Mesenchymal stem cell (in vitro differentiated cells and primary cell): ENCODE measurements around the gene NOL4L.
A peak's percentile ranks its signal among the peaks of the same experiment; 100 is the strongest.

Experiments used
- DNase-seq: peaks from one replicate; pipeline ENCODE4 v3.0.0-alpha.2; 2013
- H2AFZ ChIP-seq: one replicate; pipeline ENCODE4 v1.6.1; 2013; ENCODE audit warnings: low read depth, mild to moderate bottlenecking, control low read depth, inconsistent platforms, low read length, moderate library complexity
- H2AK5ac ChIP-seq: 2 replicates; pipeline ENCODE4 v1.6.1; 2013; ENCODE audit warnings: low read length, moderate library complexity, mild to moderate bottlenecking, inconsistent platforms; ENCODE audit not compliant: severe bottlenecking
- H2BK120ac ChIP-seq: one replicate; pipeline ENCODE4 v1.6.1; 2013; ENCODE audit warnings: low read depth, mild to moderate bottlenecking, inconsistent platforms, low read length, moderate library complexity
- H2BK12ac ChIP-seq, 2 experiments: one replicate each; pipeline ENCODE4 v1.6.1; 2013; ENCODE audit warnings: inconsistent platforms in 2 of 2, low read length in 2 of 2, mild to moderate bottlenecking in 2 of 2, moderate library complexity in 2 of 2, control low read depth in 1 of 2
- H2BK15ac ChIP-seq: one replicate; pipeline ENCODE4 v1.6.1; 2013; ENCODE audit warnings: mild to moderate bottlenecking, low read depth, inconsistent platforms; ENCODE audit not compliant: poor library complexity, severe bottlenecking
- H2BK5ac ChIP-seq: 2 replicates; pipeline ENCODE4 v1.6.1; 2013; ENCODE audit warnings: low read depth, mild to moderate bottlenecking, low read length, control low read depth, inconsistent platforms; ENCODE audit not compliant: poor library complexity, severe bottlenecking
- H3K14ac ChIP-seq, 2 experiments: one replicate each; pipeline ENCODE4 v1.6.1; 2013; ENCODE audit warnings: inconsistent platforms in 2 of 2, low read length in 2 of 2, control low read depth in 1 of 2, mild to moderate bottlenecking in 1 of 2, moderate library complexity in 1 of 2
- H3K18ac ChIP-seq, 2 experiments: one replicate each; pipeline ENCODE4 v1.6.1; 2013; ENCODE audit warnings: inconsistent platforms in 2 of 2, low read length in 2 of 2, control low read depth in 1 of 2, low read depth in 1 of 2, mild to moderate bottlenecking in 1 of 2
- H3K23ac ChIP-seq, 2 experiments: one replicate each; pipeline ENCODE4 v1.6.1; 2013; ENCODE audit warnings: inconsistent platforms in 2 of 2, low read length in 2 of 2, mild to moderate bottlenecking in 2 of 2, moderate library complexity in 2 of 2, control low read depth in 1 of 2
- H3K27ac ChIP-seq: 2 replicates; pipeline ENCODE4 v1.5.1; 2013; ENCODE audit warnings: mild to moderate bottlenecking, moderate library complexity, low read length, control low read depth, inconsistent platforms; ENCODE audit not compliant: poor library complexity, severe bottlenecking
- H3K27me3 ChIP-seq, 2 experiments: 2 replicates each; pipeline versions ENCODE4 v1.6.1 to v1.7.0; 2013; ENCODE audit warnings: low read length in 2 of 2, mild to moderate bottlenecking in 2 of 2, moderate library complexity in 2 of 2, control low read depth in 1 of 2, inconsistent platforms in 1 of 2; ENCODE audit not compliant: control insufficient read depth in 1 of 2, insufficient read depth in 1 of 2
- H3K36me3 ChIP-seq, 2 experiments: 2 replicates each; pipeline versions ENCODE4 v1.6.1 to v1.7.0; 2013; ENCODE audit warnings: low read length in 2 of 2, control low read depth in 1 of 2, inconsistent platforms in 1 of 2, low read depth in 1 of 2, mild to moderate bottlenecking in 1 of 2; ENCODE audit not compliant: insufficient read depth in 2 of 2, control insufficient read depth in 1 of 2
- H3K4ac ChIP-seq, 2 experiments: one replicate each; pipeline ENCODE4 v1.6.1; 2013; ENCODE audit warnings: inconsistent platforms in 2 of 2, low read length in 2 of 2, mild to moderate bottlenecking in 2 of 2, moderate library complexity in 2 of 2, control low read depth in 1 of 2, low read depth in 1 of 2
- H3K4me1 ChIP-seq: 2 replicates; pipeline ENCODE4 v1.6.1; 2013; ENCODE audit warnings: low read depth, low read length, control low read depth; ENCODE audit not compliant: control insufficient read depth, insufficient read depth
- H3K4me2 ChIP-seq: 2 replicates; pipeline ENCODE4 v1.6.1; 2013; ENCODE audit warnings: low read length, mild to moderate bottlenecking, inconsistent platforms; ENCODE audit not compliant: poor library complexity, severe bottlenecking
- H3K4me3 ChIP-seq, 2 experiments: 2 replicates each; pipeline versions ENCODE4 v1.5.1 to v1.7.0; 2013; ENCODE audit warnings: low read length in 2 of 2, mild to moderate bottlenecking in 2 of 2, control low read depth in 1 of 2, low read depth in 1 of 2; ENCODE audit not compliant: insufficient read depth in 1 of 2
- H3K79me1 ChIP-seq: replicated peaks from 2 replicates; pipeline ENCODE4 v1.6.1; 2013; ENCODE audit warnings: mild to moderate bottlenecking, control low read depth, low read length, inconsistent platforms; ENCODE audit not compliant: poor library complexity, severe bottlenecking
- H3K9ac ChIP-seq: 2 replicates; pipeline ENCODE4 v1.7.0; 2013; ENCODE audit warnings: mild to moderate bottlenecking, low read length, moderate library complexity
- H3K9me3 ChIP-seq: 2 replicates; pipeline ENCODE4 v1.7.0; 2013; ENCODE audit warnings: mild to moderate bottlenecking, low read length; ENCODE audit not compliant: control insufficient read depth
- H4K8ac ChIP-seq: one replicate; pipeline ENCODE4 v1.6.1; 2013; ENCODE audit warnings: inconsistent platforms, mild to moderate bottlenecking, low read length, moderate library complexity
- H4K91ac ChIP-seq: one replicate; pipeline ENCODE4 v1.6.1; 2013; ENCODE audit warnings: mild to moderate bottlenecking, low read length, inconsistent platforms
- WGBS: methylation state at CpG from one replicate; pipeline ENCODE4 v1.1.7; 2013; ENCODE audit warnings: mixed read lengths; 5-methylcytosine and 5-hydroxymethylcytosine counted together

NOL4L gene

GRCh38 chr20:32611868-32612267, 26.7 kb upstream of the NOL4L start:
- Histone ChIP-seq H2BK5ac (no peak overlapping the region), H2AFZ (no peak overlapping the region), H3K14ac (no peak overlapping the region), H3K79me1 (no peaks in the 10 kb centered on the region), H3K4ac (no peak overlapping the region), H2BK15ac (no peak overlapping the region), H3K27ac (no peak overlapping the region), H2AK5ac (no peak overlapping the region), H3K4me2 (no peak overlapping the region), H4K8ac (no peak overlapping the region), H2BK120ac (no peak overlapping the region), H3K18ac (no peak overlapping the region), H3K27me3 (peaks cover 35 to 82% of the 10 kb centered on the region in 2 experiments), H3K4me1 (peaks cover 2% of the 10 kb centered on the region), H3K4me3 (no peak overlapping the region), H4K91ac (no peak overlapping the region), H3K9me3 (no peaks in the 10 kb centered on the region), H3K23ac (no peak overlapping the region), H3K9ac (no peak overlapping the region), H2BK12ac (no peak overlapping the region), H3K36me3 (no peaks in the 10 kb centered on the region)
- DNase-seq, result no peak
- WGBS, result 82% methylated on average over 6 of the region's 6 CpGs

DNA sequence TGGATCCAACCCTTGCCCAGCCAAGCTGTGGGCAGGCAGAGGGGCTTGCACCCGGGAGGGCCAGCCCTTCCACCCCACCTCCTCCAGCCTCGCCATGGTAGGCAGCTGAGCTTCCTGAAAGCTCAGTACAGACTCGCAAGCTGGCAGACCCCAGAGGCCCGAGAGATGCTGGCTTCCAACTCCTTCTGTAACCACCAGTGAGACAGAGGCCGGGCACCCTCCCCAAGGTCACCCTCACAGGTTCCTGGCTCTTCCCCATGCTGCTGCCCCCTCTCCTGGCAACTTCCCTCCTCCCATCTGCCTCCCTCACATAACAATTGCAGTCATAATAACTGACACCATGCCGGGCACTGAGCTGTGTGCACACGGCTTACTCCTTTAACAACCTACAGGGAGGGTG, 26.2 kb upstream of the NOL4L start:
- H4K91ac ChIP-seq, result peak overlapping the region; percentile 11
- H3K27me3 ChIP-seq, result peaks cover 40 to 82% of the 10 kb centered on the region in 2 experiments
- no peak overlapping the region for H4K8ac ChIP-seq
- no peak for DNase-seq
- H3K9ac ChIP-seq, result no peak overlapping the region
- no peak overlapping the region for H3K4me3 ChIP-seq
- H3K27ac ChIP-seq, result no peak overlapping the region
- H3K9me3 ChIP-seq, result no peaks in the 10 kb centered on the region
- H3K4me1 ChIP-seq, result peaks cover 2% of the 10 kb centered on the region
- no peak overlapping the region for H2BK12ac ChIP-seq
- no peak overlapping the region for H2BK5ac ChIP-seq
- no peak overlapping the region for H2BK120ac ChIP-seq
- H3K23ac ChIP-seq, result no peak overlapping the region
- H2AK5ac ChIP-seq, result no peak overlapping the region
- H3K4ac ChIP-seq, result no peak overlapping the region
- H3K36me3 ChIP-seq, result no peaks in the 10 kb centered on the region
- no peaks in the 10 kb centered on the region for H3K79me1 ChIP-seq
- H3K18ac ChIP-seq, result no peak overlapping the region
- no peak overlapping the region for H2BK15ac ChIP-seq
- H2AFZ ChIP-seq, result no peak overlapping the region
- WGBS, result 84% methylated on average over 7 of the region's 7 CpGs
- no peak overlapping the region for H3K4me2 ChIP-seq
- peak overlapping the region in 1 of 2 experiments; percentile 4 for H3K14ac ChIP-seq

GRCh38 chr20:32610472-32611218, 25.5 kb upstream of the NOL4L start:
- DNase-seq, result no peak
- H3K27ac ChIP-seq, result no peak overlapping the region
- H3K4ac ChIP-seq, result no peak overlapping the region
- no peak overlapping the region for H2BK120ac ChIP-seq
- H2BK12ac ChIP-seq, result no peak overlapping the region
- H3K9me3 ChIP-seq, result no peaks in the 10 kb centered on the region
- H3K27me3 ChIP-seq, result peaks cover 40 to 83% of the 10 kb centered on the region in 2 experiments
- peaks cover 2% of the 10 kb centered on the region for H3K4me1 ChIP-seq
- H3K14ac ChIP-seq, result peak overlapping the region in 1 of 2 experiments; percentile 4
- H3K4me2 ChIP-seq, result no peak overlapping the region
- H2BK15ac ChIP-seq, result no peak overlapping the region
- no peak overlapping the region for H3K18ac ChIP-seq
- H4K8ac ChIP-seq, result no peak overlapping the region
- no peak overlapping the region for H2AFZ ChIP-seq
- no peaks in the 10 kb centered on the region for H3K79me1 ChIP-seq
- no peak overlapping the region for H2AK5ac ChIP-seq
- H4K91ac ChIP-seq, result peak overlapping the region; percentile 11
- no peak overlapping the region for H2BK5ac ChIP-seq
- H3K4me3 ChIP-seq, result no peak overlapping the region
- no peak overlapping the region for H3K9ac ChIP-seq
- H3K36me3 ChIP-seq, result no peaks in the 10 kb centered on the region
- 63% methylated on average over 17 of the region's 17 CpGs for WGBS
- H3K23ac ChIP-seq, result no peak overlapping the region

GRCh38 chr20:32609993-32610392, 24.9 kb upstream of the NOL4L start:
- Histone ChIP-seq H3K27ac (no peak overlapping the region), H3K9ac (no peak overlapping the region), H3K23ac (no peak overlapping the region), H3K18ac (no peak overlapping the region), H3K9me3 (no peaks in the 10 kb centered on the region), H3K36me3 (no peaks in the 10 kb centered on the region), H2BK12ac (no peak overlapping the region), H3K4me2 (no peak overlapping the region), H2AK5ac (no peak overlapping the region), H3K14ac (no peak overlapping the region), H3K4ac (no peak overlapping the region), H3K27me3 (peaks cover 47 to 86% of the 10 kb centered on the region in 2 experiments), H2AFZ (no peak overlapping the region), H2BK15ac (no peak overlapping the region), H4K8ac (no peak overlapping the region), H3K4me3 (no peak overlapping the region), H2BK5ac (no peak overlapping the region), H3K4me1 (peaks cover 5% of the 10 kb centered on the region), H3K79me1 (no peaks in the 10 kb centered on the region), H2BK120ac (no peak overlapping the region), H4K91ac (no peak overlapping the region)
- 84% methylated on average over 4 of the region's 4 CpGs for WGBS
- DNase-seq, result no peak
